Lower lobe of right lung (tissue), 2 donors: Measurements from ENCODE around the gene NTRK2. TPM values are rescaled to one million over a fixed set of nuclear protein-coding genes. Genes with fewer than 3 reads are reported as not detected.

Experiments used
- ATAC-seq, 2 donors: fragments of 200-7000 bp; cut with Tn5 transposase; one replicate each; pipeline ENCODE4 v1.9.1; 2020 to 2022; ENCODE audit warnings: mild to moderate bottlenecking in 2 of 2, moderate library complexity in 2 of 2
- DNase-seq: peaks from one replicate; pipeline ENCODE4 v3.0.0-alpha.2; 2020
- H3K27ac ChIP-seq: fragments of 200-600 bp; one replicate; pipeline ENCODE4 v1.8.0; 2022
- H3K27me3 ChIP-seq: fragments of 200-600 bp; one replicate; pipeline ENCODE4 v1.8.0; 2022; ENCODE audit warnings: low read depth
- H3K36me3 ChIP-seq: fragments of 200-600 bp; one replicate; pipeline ENCODE4 v1.8.0; 2022; ENCODE audit warnings: mild to moderate bottlenecking
- H3K4me1 ChIP-seq: fragments of 200-600 bp; one replicate; pipeline ENCODE4 v1.8.0; 2022
- H3K4me3 ChIP-seq: fragments of 200-600 bp; one replicate; pipeline ENCODE4 v1.8.0; 2022; ENCODE audit warnings: mild to moderate bottlenecking
- H3K9me3 ChIP-seq: fragments of 200-600 bp; one replicate; pipeline ENCODE4 v1.8.0; 2022
- CTCF ChIP-seq: fragments of 200-600 bp; IDR thresholded peaks from one replicate; pipeline ENCODE4 v1.8.0; 2022; ENCODE audit warnings: antibody characterized with exemption, mild to moderate bottlenecking
- intact Hi-C: fragments of 100-400 bp; cut with DNase I; formaldehyde crosslinking; loops from one replicate; pipeline ENCODE4 v1.11.0; 2022
- total RNA-seq: library from RNA; stranded (reverse); fragmentation: NEBNext Ultra II Directional; extraction: Animal tissue kit (Norgen Biotek cat#: 25700); gene quantifications from one replicate; pipeline ENCODE4 v1.2.1, GENCODE V29; 2021
- donor health status: DM: no; HTN: yes; CAD: no; lungs with severe emphysema.

Gene NTRK2
- total RNA-seq, 1 donor from 2014 or later, result 7.7 TPM

- no peaks in the 10 kb centered on the region for H3K36me3 ChIP-seq
- no peaks in the 10 kb centered on the region for H3K9me3 ChIP-seq
- peaks cover 14% of the 10 kb centered on the region for H3K27me3 ChIP-seq
- TF ChIP-seq CTCF, result no peak
- H3K4me1 ChIP-seq, result no peaks in the 10 kb centered on the region
- intact Hi-C loops, result no loop called here
- no peak overlapping the region for H3K27ac ChIP-seq
- H3K4me3 ChIP-seq, result no peak overlapping the region
- no peak for DNase-seq
- no peak for ATAC-seq
These were observed 373.6 kb downstream of the NTRK2 start for GRCh38 chr9:85042981-85043647.

GRCh38 chr9:85045271-85045670, 375.7 kb downstream of the NTRK2 start:
- Histone ChIP-seq H3K9me3 (no peaks in the 10 kb centered on the region), H3K27ac (no peak overlapping the region), H3K4me3 (no peak overlapping the region), H3K36me3 (no peaks in the 10 kb centered on the region), H3K4me1 (no peaks in the 10 kb centered on the region), H3K27me3 (peaks cover 6% of the 10 kb centered on the region)
- intact Hi-C loops, result no loop called here
- no peak for ATAC-seq
- TF ChIP-seq CTCF, result no peak
- DNase-seq, result no peak

- H3K36me3 ChIP-seq, result no peaks in the 10 kb centered on the region
- H3K4me3 ChIP-seq, result no peak overlapping the region
- intact Hi-C loops, result no loop called here
- H3K27me3 ChIP-seq, result no peaks in the 10 kb centered on the region
- no peak overlapping the region for H3K27ac ChIP-seq
- no peak for ATAC-seq
- no peaks in the 10 kb centered on the region for H3K4me1 ChIP-seq
- TF ChIP-seq CTCF, result no peak
- no peaks in the 10 kb centered on the region for H3K9me3 ChIP-seq
- DNase-seq, result no peak
These were observed 376.9 kb downstream of the NTRK2 start for GRCh38 chr9:85046475-85046874.

- Histone ChIP-seq H3K9me3 (no peaks in the 10 kb centered on the region), H3K36me3 (no peaks in the 10 kb centered on the region), H3K4me1 (no peaks in the 10 kb centered on the region), H3K27me3 (no peaks in the 10 kb centered on the region), H3K4me3 (no peak overlapping the region), H3K27ac (no peak overlapping the region)
- DNase-seq, result no peak
- ATAC-seq, result no peak
- no peak for TF ChIP-seq CTCF
- intact Hi-C loops, result no loop called here
These were observed 383.8 kb downstream of the NTRK2 start for GRCh38 chr9:85053206-85053786.

- no peak for ATAC-seq
- no peak for DNase-seq
- Histone ChIP-seq H3K4me1 (no peaks in the 10 kb centered on the region), H3K36me3 (no peaks in the 10 kb centered on the region), H3K9me3 (no peaks in the 10 kb centered on the region), H3K27me3 (no peaks in the 10 kb centered on the region), H3K4me3 (no peak overlapping the region), H3K27ac (no peak overlapping the region)
- intact Hi-C loops, result no loop called here
- no peak for TF ChIP-seq CTCF
These were observed 384.5 kb downstream of the NTRK2 start for GRCh38 chr9:85054017-85054416.
